ENCODE data around the gene BEST1.

The BEST1 gene

GRCh38 chr11:61959678-61960077 lies 9.5 kb downstream of the BEST1 start:
- no peak for DNase-seq (ENCODE audit: low read depth)
- no peak overlapping the region for H3K4me3 ChIP-seq (ENCODE audit: low read depth, low read length)
- no peak for TF ChIP-seq CTCF (IDR thresholded peaks at IDR 0.05; ENCODE audit: low read depth, low read length)
- no peak for TF ChIP-seq MYC (IDR thresholded peaks at IDR 0.05; ENCODE audit: low read depth, low read length)
- no peak for TF ChIP-seq MAX (IDR thresholded peaks at IDR 0.05; ENCODE audit: low read depth, low read length)
- TF ChIP-seq POLR2A (IDR thresholded peaks at IDR 0.05; ENCODE audit: extremely low read depth, insufficient read length) = no peak

GRCh38 chr11:61960532-61960931 lies 10.4 kb downstream of the BEST1 start:
- H3K4me3 ChIP-seq (ENCODE audit: low read depth, low read length) = no peak overlapping the region
- TF ChIP-seq CTCF (IDR thresholded peaks at IDR 0.05; ENCODE audit: low read depth, low read length) (no peak), POLR2A (IDR thresholded peaks at IDR 0.05; ENCODE audit: extremely low read depth, insufficient read length) (no peak), MAX (IDR thresholded peaks at IDR 0.05; ENCODE audit: low read depth, low read length) (no peak), MYC (IDR thresholded peaks at IDR 0.05; ENCODE audit: low read depth, low read length) (no peak)

GRCh38 chr11:61961570-61962212 lies 11.5 kb downstream of the BEST1 start:
- H3K4me3 ChIP-seq (ENCODE audit: low read depth, low read length) = no peak overlapping the region
- TF ChIP-seq POLR2A (IDR thresholded peaks at IDR 0.05; ENCODE audit: extremely low read depth, insufficient read length) = no peak
- TF ChIP-seq MAX (IDR thresholded peaks at IDR 0.05; ENCODE audit: low read depth, low read length) = no peak
- no peak for TF ChIP-seq MYC (IDR thresholded peaks at IDR 0.05; ENCODE audit: low read depth, low read length)
- no peak for TF ChIP-seq CTCF (IDR thresholded peaks at IDR 0.05; ENCODE audit: low read depth, low read length)
- no peak for DNase-seq (ENCODE audit: low read depth)

More at GRCh38 chr11:61960532-61960931, 10.4 kb downstream of the BEST1 start:
- no peak for DNase-seq (ENCODE audit: low read depth)

GRCh38 chr11:61962213-61963015 lies 12.3 kb downstream of the BEST1 start:
- DNase-seq (ENCODE audit: low read depth) = no peak

GRCh38 chr11:61963016-61963281 lies 12.8 kb downstream of the BEST1 start:
- H3K4me3 ChIP-seq (ENCODE audit: low read depth, low read length) = no peak overlapping the region
- DNase-seq (ENCODE audit: low read depth) = no peak
- TF ChIP-seq CTCF (IDR thresholded peaks at IDR 0.05; ENCODE audit: low read depth, low read length) (no peak), MAX (IDR thresholded peaks at IDR 0.05; ENCODE audit: low read depth, low read length) (0 out of 2 replicates have a peak, but pooled peaks have one; percentile 19), MYC (IDR thresholded peaks at IDR 0.05; ENCODE audit: low read depth, low read length) (no peak), POLR2A (IDR thresholded peaks at IDR 0.05; ENCODE audit: extremely low read depth, insufficient read length) (no peak)

More at GRCh38 chr11:61962213-61963015, 12.3 kb downstream of the BEST1 start:
- no peak overlapping the region for H3K4me3 ChIP-seq (ENCODE audit: low read depth, low read length)
- TF ChIP-seq MAX (IDR thresholded peaks at IDR 0.05; ENCODE audit: low read depth, low read length) (no peak), MYC (IDR thresholded peaks at IDR 0.05; ENCODE audit: low read depth, low read length) (no peak)

Data from NB4 (cell line).